PC-9 (cell line): ENCODE measurements around the gene MTHFD1L. TPM values are rescaled to one million over a fixed set of nuclear protein-coding genes. Genes with fewer than 3 reads are reported as not detected.
A peak's percentile ranks its signal among the peaks of the same experiment; 100 is the strongest.

Experiments used
- BruUV-seq: library from RNA; stranded (reverse); fragments of 400-500 nt; replicated peaks from 2 replicates; lab custom pipeline; 2021; lab: Mats Ljungman, UMichigan
- CTCF ChIA-PET: fragments of 300-600 bp; sonication (Branson Sonifier 250); formaldehyde crosslinking; loops from one replicate; lab custom pipeline; 2022; ENCODE audit warnings: antibody characterized with exemption; lab: Charles Lee
- POLR2A ChIA-PET: fragments of 300-600 bp; sonication (Branson Sonifier 250); formaldehyde crosslinking; loops from one replicate; lab custom pipeline; 2022; ENCODE audit warnings: antibody characterized with exemption; ENCODE audit not compliant: unreplicated experiment; lab: Charles Lee
- DNase-seq, 2 experiments: peaks; one replicate each; pipeline versions ENCODE4 v3.0.0 to v3.0.0-alpha.2; 2015 to 2022; ENCODE audit warnings: mixed read lengths in 1 of 2
- H2AFZ ChIP-seq: fragments of 200-600 bp; sonication (generic); 2 replicates; pipeline ENCODE4 v1.8.1; 2017; ENCODE audit warnings: antibody characterized with exemption
- H3F3A ChIP-seq: fragments of 200-600 bp; sonication (generic); 2 replicates; pipeline ENCODE4 v1.8.1; 2017; ENCODE audit warnings: antibody characterized with exemption, mild to moderate bottlenecking, low read depth; ENCODE audit not compliant: insufficient read depth
- H3K27ac ChIP-seq: fragments of 200-600 bp; sonication (generic); 2 replicates; pipeline ENCODE4 v1.6.1; 2016; ENCODE audit warnings: mixed run types
- H3K27me3 ChIP-seq: fragments of 200-600 bp; sonication (generic); 2 replicates; pipeline ENCODE4 v1.6.1; 2016; ENCODE audit warnings: low read depth, mixed run types; ENCODE audit not compliant: insufficient read depth
- H3K36me3 ChIP-seq: fragments of 200-600 bp; sonication (generic); 2 replicates; pipeline ENCODE4 v1.6.1; 2016; ENCODE audit warnings: low read depth, mixed run types
- H3K4me1 ChIP-seq: fragments of 200-600 bp; sonication (generic); replicated peaks from 2 replicates; pipeline ENCODE4 v1.6.1; 2016; ENCODE audit warnings: mixed run types; ENCODE audit not compliant: insufficient read depth
- H3K4me2 ChIP-seq: fragments of 200-600 bp; sonication (generic); 2 replicates; pipeline ENCODE4 v1.6.1; 2017; ENCODE audit warnings: mixed run types
- H3K4me3 ChIP-seq: fragments of 200-600 bp; sonication (generic); 2 replicates; pipeline ENCODE4 v1.6.1; 2016; ENCODE audit warnings: mixed run types
- H3K79me2 ChIP-seq: fragments of 200-600 bp; sonication (generic); 2 replicates; pipeline ENCODE4 v1.6.1; 2017; ENCODE audit warnings: low read depth, mixed run types
- H3K9me2 ChIP-seq: fragments of 200-600 bp; sonication (generic); 2 replicates; pipeline ENCODE4 v1.8.1; 2017; ENCODE audit warnings: mild to moderate bottlenecking; ENCODE audit not compliant: insufficient read depth
- H3K9me3 ChIP-seq: fragments of 200-600 bp; sonication (generic); 2 replicates; pipeline ENCODE4 v1.8.1; 2016; ENCODE audit warnings: low read depth; ENCODE audit not compliant: insufficient read depth
- H4K20me1 ChIP-seq: fragments of 200-600 bp; sonication (generic); 2 replicates; pipeline ENCODE4 v1.8.1; 2017; ENCODE audit not compliant: insufficient read depth
- CTCF ChIP-seq: fragments of 200-600 bp; sonication (generic); conservative IDR thresholded peaks from 2 replicates; pipeline ENCODE4 v1.6.1; 2017; ENCODE audit warnings: mixed run types, antibody characterized with exemption, mild to moderate bottlenecking, moderate library complexity
- EZH2 ChIP-seq: fragments of 200-600 bp; sonication (generic); IDR thresholded peaks from 2 replicates; pipeline ENCODE4 v1.8.0; 2017; ENCODE audit warnings: antibody characterized with exemption, low read depth
- intact Hi-C: fragments of 100-400 bp; cut with micrococcal nuclease; formaldehyde crosslinking; loops from one replicate; pipeline ENCODE4 v1.10.0; 2022; ENCODE audit not compliant: unreplicated experiment
- total RNA-seq: library from RNA; stranded (reverse); gene quantifications from 2 replicates; pipeline ENCODE4 v1.2.3, GENCODE V29; 2021

Gene MTHFD1L
- total RNA-seq, 1 experiment from 2014 or later: 53.3 TPM

- intact Hi-C loops: no loop called here
- H3K9me3 ChIP-seq: no peaks in the 10 kb centered on the region
- H3K4me2 ChIP-seq: no peak overlapping the region
- no peaks in the 10 kb centered on the region for H4K20me1 ChIP-seq
- POLR2A ChIA-PET: no interaction called here
- peak overlapping the region; percentile 31; the same call in 1 of the 2 replicates for H3K27ac ChIP-seq
- H3K9me2 ChIP-seq: no peaks in the 10 kb centered on the region
- CTCF ChIA-PET: no interaction called here
- peaks cover 61% of the 10 kb centered on the region for H3K4me1 ChIP-seq
- peaks cover 32% of the 10 kb centered on the region for H3F3A ChIP-seq
- H3K36me3 ChIP-seq: peaks cover 4% of the 10 kb centered on the region; the same call in 1 of the 2 replicates
- no peak for TF ChIP-seq CTCF
- TF ChIP-seq EZH2: no peak
- DNase-seq: no peak
- H3K27me3 ChIP-seq: no peaks in the 10 kb centered on the region
- no peak overlapping the region for H2AFZ ChIP-seq
- 0 out of 2 replicates have a peak, but pooled peaks cover 4% of the 10 kb centered on the region for H3K79me2 ChIP-seq
- no peak overlapping the region for H3K4me3 ChIP-seq
- BruUV-seq: no TSS peak
Measured at GRCh38 chr6:151087861-151088598, 222.5 kb downstream of the MTHFD1L start.

- TF ChIP-seq CTCF (no peak), EZH2 (no peak)
- Histone ChIP-seq H3K79me2 (0 out of 2 replicates have a peak, but pooled peaks cover 4% of the 10 kb centered on the region), H3K9me3 (no peaks in the 10 kb centered on the region), H2AFZ (no peak overlapping the region), H3K9me2 (no peaks in the 10 kb centered on the region), H3K4me3 (no peak overlapping the region), H4K20me1 (no peaks in the 10 kb centered on the region), H3K36me3 (peaks cover 4% of the 10 kb centered on the region; the same call in 1 of the 2 replicates), H3K27ac (peak overlapping the region; percentile 14; the same call in 1 of the 2 replicates), H3F3A (peaks cover 34% of the 10 kb centered on the region), H3K4me2 (0 out of 2 replicates have a peak overlapping the region, but pooled peaks have one; percentile 20), H3K4me1 (peaks cover 66% of the 10 kb centered on the region), H3K27me3 (no peaks in the 10 kb centered on the region)
- POLR2A ChIA-PET: no interaction called here
- intact Hi-C loops: no loop called here
- CTCF ChIA-PET: no interaction called here
- DNase-seq: no peak
- BruUV-seq: no TSS peak
Measured at GRCh38 chr6:151088599-151088935, 223.1 kb downstream of the MTHFD1L start.

GRCh38 chr6:151088963-151089362, 223.5 kb downstream of the MTHFD1L start:
- DNase-seq: no peak
- Histone ChIP-seq H3K4me1 (peaks cover 68% of the 10 kb centered on the region), H3K79me2 (peaks cover 5% of the 10 kb centered on the region; the same call in 1 of the 2 replicates), H3K9me2 (no peaks in the 10 kb centered on the region), H3F3A (peaks cover 34% of the 10 kb centered on the region), H3K27ac (peak overlapping the region; percentile 14; the same call in 1 of the 2 replicates), H3K36me3 (peaks cover 3% of the 10 kb centered on the region; the same call in 1 of the 2 replicates), H3K4me3 (no peak overlapping the region), H3K9me3 (no peaks in the 10 kb centered on the region), H3K4me2 (0 out of 2 replicates have a peak overlapping the region, but pooled peaks have one; percentile 20), H4K20me1 (no peaks in the 10 kb centered on the region), H3K27me3 (no peaks in the 10 kb centered on the region), H2AFZ (no peak overlapping the region)
- BruUV-seq: no TSS peak
- TF ChIP-seq EZH2 (no peak), CTCF (no peak)
- POLR2A ChIA-PET: no interaction called here
- CTCF ChIA-PET: no interaction called here
- intact Hi-C loops: no loop called here
